Cardiac fibroblast (primary cell): Measurements from ENCODE around the gene GDPD5.

Source experiments
- DNase-seq, 2 donors: peaks; one replicate each; pipeline versions ENCODE4 v3.0.0 to v3.0.0-alpha.2; 2010; ENCODE audit warnings: low read depth in 2 of 2
- H3K4me3 ChIP-seq, 2 donors: replicated peaks in 1 of 2; 1 replicate in 1 of 2; 2 replicates in 1 of 2; pipeline ENCODE4 v1.5.1; 2011; ENCODE audit warnings: low read depth in 2 of 2, low read length in 2 of 2, mild to moderate bottlenecking in 2 of 2, moderate library complexity in 1 of 2
- CTCF ChIP-seq: IDR thresholded peaks from one replicate; pipeline ENCODE4 v1.5.1; 2011; ENCODE audit warnings: low read depth, mild to moderate bottlenecking, low read length, inconsistent platforms

The GDPD5 gene

DNA sequence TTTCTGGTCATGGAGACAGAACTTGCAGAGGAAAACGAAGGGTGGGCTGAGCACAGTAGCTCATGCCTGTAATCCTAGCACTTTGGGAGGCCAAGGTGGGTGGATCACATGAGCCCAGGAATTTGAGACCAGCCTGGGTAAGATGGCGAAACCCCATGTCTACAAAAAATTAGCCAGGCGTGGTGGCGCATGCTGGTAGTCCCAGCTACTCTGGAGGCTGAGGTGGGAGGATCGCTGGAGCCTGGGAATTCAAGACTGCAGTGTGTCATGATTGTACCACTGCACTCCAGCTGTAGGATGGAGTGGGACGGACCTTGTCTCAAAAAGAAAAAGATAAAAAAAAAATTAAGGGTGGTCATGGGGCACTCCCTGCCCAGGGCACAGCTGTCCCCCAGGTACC, 42.2 kb upstream of the GDPD5 start:
- DNase-seq, result no peak
- no peak overlapping the region for H3K4me3 ChIP-seq
- TF ChIP-seq CTCF, result no peak

DNA sequence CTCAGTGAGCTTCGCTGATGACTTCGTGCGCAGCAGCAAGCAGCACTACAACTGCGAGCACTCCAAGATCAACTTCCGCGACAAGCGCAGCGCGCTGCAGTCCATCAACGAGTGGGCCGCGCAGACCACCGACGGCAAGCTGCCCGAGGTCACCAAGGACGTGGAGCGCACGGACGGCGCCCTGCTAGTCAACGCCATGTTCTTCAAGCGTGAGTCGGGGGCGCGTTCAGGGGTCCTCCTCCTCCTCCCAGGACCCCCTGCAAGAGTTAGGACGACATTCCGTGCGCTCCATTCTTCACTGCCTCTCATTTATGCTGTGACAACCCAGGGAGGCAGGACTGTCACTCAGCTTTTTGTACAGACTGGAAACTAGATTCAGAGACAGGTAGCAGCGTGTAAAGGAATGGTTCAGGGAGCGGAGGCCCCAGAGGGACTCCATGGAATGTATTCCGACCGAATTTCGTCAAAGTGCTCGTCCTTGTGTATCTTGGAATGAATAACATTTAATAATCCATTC, 41.1 kb upstream of the GDPD5 start:
- no peak for TF ChIP-seq CTCF
- H3K4me3 ChIP-seq, result no peak overlapping the region
- DNase-seq, result no peak

GRCh38 chr11:75565916-75566762, 40.4 kb upstream of the GDPD5 start:
- DNase-seq, result no peak
- TF ChIP-seq CTCF, result no peak
- peak overlapping the region; percentile 95 to 98 for H3K4me3 ChIP-seq

DNA sequence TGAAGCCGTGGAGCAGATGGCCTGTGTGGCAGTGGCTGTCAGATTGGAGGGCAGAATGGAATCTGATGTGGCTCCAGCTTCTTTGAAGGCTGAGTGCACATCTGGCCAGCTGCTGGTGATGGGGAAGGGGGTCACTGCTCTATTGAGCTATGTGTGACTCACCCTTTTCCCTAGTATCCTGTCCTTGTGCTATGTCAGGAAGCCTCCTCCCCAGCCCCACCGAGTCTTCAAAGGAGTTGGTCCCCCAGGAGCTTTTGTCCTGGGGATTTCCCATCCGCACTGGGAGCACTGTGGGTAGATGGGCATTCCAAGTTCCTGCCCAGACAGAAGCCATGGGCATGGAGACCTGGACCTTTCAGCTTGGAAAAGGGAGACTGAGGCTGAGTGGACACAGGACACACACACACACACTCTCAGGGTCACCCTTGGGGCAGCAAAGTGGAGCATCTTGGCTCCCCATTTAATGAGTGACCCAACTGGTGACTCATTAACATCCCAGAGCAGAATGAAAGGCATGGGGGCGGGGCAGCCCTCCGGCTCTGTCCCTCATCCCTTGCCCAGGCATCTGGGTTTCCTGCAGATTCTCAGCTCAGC, 39.6 kb upstream of the GDPD5 start:
- peak; percentile 70 to 88 for DNase-seq
- TF ChIP-seq CTCF, result no peak
- peak overlapping the region; percentile 95 to 98 for H3K4me3 ChIP-seq

GRCh38 chr11:75563978-75564552, 38.3 kb upstream of the GDPD5 start:
- peak; percentile 92 to 96 for DNase-seq
- TF ChIP-seq CTCF, result peak; percentile 76
- peak overlapping the region; percentile 95 to 98 for H3K4me3 ChIP-seq

- DNase-seq, result no peak
- peak overlapping the region; percentile 95 to 98 for H3K4me3 ChIP-seq
- no peak for TF ChIP-seq CTCF
These were observed 37.8 kb upstream of the GDPD5 start for GRCh38 chr11:75563501-75563977.
